OCI-LY1 (cell line): ENCODE measurements around the gene EPB41L2.

Experiments
- H2AFZ ChIP-seq: fragments of 200-600 bp; sonication (generic), shearing (Covaris generic); 2 replicates; pipeline ENCODE4 v1.6.0; 2014; ENCODE audit warnings: antibody characterized with exemption, mild to moderate bottlenecking, low read length
- H3F3A ChIP-seq: fragments of 200-600 bp; sonication (generic), shearing (Covaris generic); 2 replicates; pipeline ENCODE4 v1.6.0; 2014; ENCODE audit warnings: mild to moderate bottlenecking, antibody characterized with exemption, low read length, moderate library complexity; ENCODE audit not compliant: insufficient read depth
- H3K27ac ChIP-seq: fragments of 200-600 bp; sonication (generic); 2 replicates; pipeline ENCODE4 v1.5.1; 2014; ENCODE audit warnings: low read length, mixed run types, mild to moderate bottlenecking, low read depth; ENCODE audit not compliant: poor library complexity, severe bottlenecking
- H3K27me3 ChIP-seq: fragments of 200-600 bp; sonication (generic); 2 replicates; pipeline ENCODE4 v1.6.0; 2014; ENCODE audit warnings: antibody characterized with exemption, mild to moderate bottlenecking, low read length, moderate library complexity; ENCODE audit not compliant: insufficient read depth
- H3K36me3 ChIP-seq: fragments of 200-600 bp; sonication (generic); 2 replicates; pipeline ENCODE4 v1.6.1; 2014; ENCODE audit warnings: mild to moderate bottlenecking, antibody characterized with exemption, low read length, moderate library complexity, mixed read lengths; ENCODE audit not compliant: insufficient read depth
- H3K4me1 ChIP-seq: fragments of 200-600 bp; sonication (generic); 2 replicates; pipeline ENCODE4 v1.5.1; 2014; ENCODE audit warnings: mild to moderate bottlenecking, low read length, moderate library complexity; ENCODE audit not compliant: insufficient read depth, severe bottlenecking
- H3K4me2 ChIP-seq: fragments of 200-600 bp; sonication (generic), shearing (Covaris generic); 2 replicates; pipeline ENCODE4 v1.6.1; 2014; ENCODE audit warnings: low read length
- H3K4me3 ChIP-seq: fragments of 200-600 bp; sonication (generic); 2 replicates; pipeline ENCODE4 v1.5.1; 2014; ENCODE audit warnings: low read length, low read depth, mild to moderate bottlenecking, mixed read lengths; ENCODE audit not compliant: poor library complexity, severe bottlenecking
- H3K79me2 ChIP-seq: fragments of 200-600 bp; shearing (Covaris generic); 2 replicates; pipeline ENCODE4 v1.6.1; 2016; ENCODE audit warnings: mixed run types, low read length, mixed read lengths; ENCODE audit not compliant: insufficient read depth
- H3K9ac ChIP-seq: fragments of 200-600 bp; sonication (generic), shearing (Covaris generic); 2 replicates; pipeline ENCODE4 v1.6.1; 2014; ENCODE audit warnings: mild to moderate bottlenecking, low read length, mixed read lengths
- H3K9me2 ChIP-seq: fragments of 200-600 bp; sonication (generic), shearing (Covaris generic); 2 replicates; pipeline ENCODE4 v1.6.1; 2014; ENCODE audit warnings: low read depth, mild to moderate bottlenecking, low read length, mixed read lengths
- H3K9me3 ChIP-seq: fragments of 200-600 bp; shearing (Covaris generic); 2 replicates; pipeline ENCODE4 v1.6.1; 2014; ENCODE audit warnings: low read length, mixed read lengths
- H4K20me1 ChIP-seq: fragments of 200-600 bp; sonication (generic), shearing (Covaris generic); 2 replicates; pipeline ENCODE4 v1.6.0; 2016; ENCODE audit warnings: mild to moderate bottlenecking, low read length; ENCODE audit not compliant: insufficient read depth
- EZH2 ChIP-seq: fragments of 200-600 bp; sonication (generic), shearing (Covaris generic); IDR thresholded peaks from 2 replicates; pipeline ENCODE4 v1.8.0; 2017; ENCODE audit warnings: borderline replicate concordance, mixed run types, mild to moderate bottlenecking, antibody characterized with exemption, low read length, moderate library complexity, mixed read lengths
- TF ChIP-seq, protein P1 (sequence below): fragments of 200-600 bp; sonication (generic), shearing (Covaris generic); IDR thresholded peaks from 2 replicates; pipeline ENCODE4 v1.5.1; 2017; ENCODE audit warnings: mild to moderate bottlenecking, antibody characterized with exemption, low read length, moderate library complexity, mixed read lengths

Gene EPB41L2

DNA sequence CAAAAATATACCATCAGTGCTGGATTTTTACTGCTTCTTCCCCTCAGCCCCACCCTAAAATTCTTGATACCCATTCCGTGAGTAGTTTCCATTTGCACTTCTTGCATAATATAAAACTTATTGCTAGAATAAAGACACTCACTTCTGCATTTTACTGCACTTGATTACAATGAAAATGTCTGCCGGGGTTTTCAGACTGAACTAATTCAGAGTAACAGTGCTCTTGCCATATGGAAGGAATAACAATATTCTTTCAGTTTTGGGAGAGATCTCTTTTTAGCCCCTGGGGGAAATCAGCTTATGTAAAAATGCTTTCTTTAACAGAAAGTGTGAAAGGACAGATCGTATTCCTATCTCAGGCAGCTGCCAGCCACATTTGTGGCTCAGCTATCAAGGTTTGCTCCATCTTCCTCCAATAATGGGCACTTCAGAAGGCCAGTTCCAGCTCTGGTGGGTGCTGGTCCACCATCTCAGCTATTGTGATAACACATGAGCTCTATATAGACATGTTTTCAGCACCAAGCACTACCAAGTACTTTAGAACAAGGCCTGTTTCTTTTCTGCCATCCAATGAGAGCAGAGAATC is 226.9 kb downstream of the EPB41L2 start:
- TF ChIP-seq, protein P1, sequence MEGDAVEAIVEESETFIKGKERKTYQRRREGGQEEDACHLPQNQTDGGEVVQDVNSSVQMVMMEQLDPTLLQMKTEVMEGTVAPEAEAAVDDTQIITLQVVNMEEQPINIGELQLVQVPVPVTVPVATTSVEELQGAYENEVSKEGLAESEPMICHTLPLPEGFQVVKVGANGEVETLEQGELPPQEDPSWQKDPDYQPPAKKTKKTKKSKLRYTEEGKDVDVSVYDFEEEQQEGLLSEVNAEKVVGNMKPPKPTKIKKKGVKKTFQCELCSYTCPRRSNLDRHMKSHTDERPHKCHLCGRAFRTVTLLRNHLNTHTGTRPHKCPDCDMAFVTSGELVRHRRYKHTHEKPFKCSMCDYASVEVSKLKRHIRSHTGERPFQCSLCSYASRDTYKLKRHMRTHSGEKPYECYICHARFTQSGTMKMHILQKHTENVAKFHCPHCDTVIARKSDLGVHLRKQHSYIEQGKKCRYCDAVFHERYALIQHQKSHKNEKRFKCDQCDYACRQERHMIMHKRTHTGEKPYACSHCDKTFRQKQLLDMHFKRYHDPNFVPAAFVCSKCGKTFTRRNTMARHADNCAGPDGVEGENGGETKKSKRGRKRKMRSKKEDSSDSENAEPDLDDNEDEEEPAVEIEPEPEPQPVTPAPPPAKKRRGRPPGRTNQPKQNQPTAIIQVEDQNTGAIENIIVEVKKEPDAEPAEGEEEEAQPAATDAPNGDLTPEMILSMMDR = no peak
- no peak for TF ChIP-seq EZH2
- Histone ChIP-seq H3K27me3 (no peaks in the 10 kb centered on the region), H3K4me1 (no peaks in the 10 kb centered on the region), H4K20me1 (no peaks in the 10 kb centered on the region), H3K9me3 (no peaks in the 10 kb centered on the region), H3K9me2 (no peaks in the 10 kb centered on the region), H3K36me3 (no peaks in the 10 kb centered on the region), H3F3A (no peaks in the 10 kb centered on the region), H2AFZ (no peak overlapping the region), H3K4me3 (no peak overlapping the region), H3K79me2 (no peaks in the 10 kb centered on the region), H3K9ac (no peak overlapping the region), H3K4me2 (no peak overlapping the region), H3K27ac (no peak overlapping the region)

DNA sequence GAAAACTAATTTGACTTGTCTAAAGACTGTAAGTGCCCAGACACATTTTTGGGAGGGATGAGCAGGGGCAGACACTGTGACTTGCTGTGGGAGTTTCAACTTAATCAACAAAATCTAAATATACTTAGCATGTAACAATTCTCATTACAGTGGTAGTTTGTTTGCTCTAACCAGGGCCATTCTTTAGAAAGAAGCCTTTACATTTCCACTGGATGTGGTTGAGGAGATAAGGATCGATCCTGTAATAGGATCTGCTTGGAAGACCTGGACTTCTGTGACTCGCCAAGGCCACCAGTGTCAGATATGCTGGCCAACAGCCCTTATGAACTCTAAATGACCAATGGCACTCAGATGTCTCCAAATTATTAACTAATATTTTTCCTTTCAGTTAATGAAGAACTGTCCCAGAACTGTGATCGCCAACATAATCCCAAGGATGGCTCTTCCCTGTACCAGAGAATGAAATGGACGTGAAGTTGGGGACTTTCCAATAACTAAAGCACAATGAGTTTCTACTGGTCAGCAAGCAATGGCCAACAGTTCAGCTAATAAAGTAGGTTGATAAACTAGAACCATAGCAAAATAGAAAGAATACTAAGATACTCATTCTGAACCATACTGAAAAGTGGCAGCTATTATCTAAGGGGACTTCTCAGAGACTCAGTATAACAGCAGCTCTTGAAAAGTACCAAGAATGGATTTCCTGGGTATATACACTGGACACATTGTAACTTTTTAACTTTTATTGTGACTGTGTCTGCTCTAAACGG is 228.4 kb downstream of the EPB41L2 start:
- Histone ChIP-seq H3K27me3 (no peaks in the 10 kb centered on the region), H3K36me3 (no peaks in the 10 kb centered on the region), H3K9ac (no peak overlapping the region), H2AFZ (no peak overlapping the region), H3K79me2 (no peaks in the 10 kb centered on the region), H3K27ac (no peak overlapping the region), H3K4me1 (no peaks in the 10 kb centered on the region), H3K4me2 (no peak overlapping the region), H3K9me2 (no peaks in the 10 kb centered on the region), H3F3A (no peaks in the 10 kb centered on the region), H3K4me3 (no peak overlapping the region), H4K20me1 (no peaks in the 10 kb centered on the region), H3K9me3 (no peaks in the 10 kb centered on the region)
- TF ChIP-seq, protein P1 = no peak
- TF ChIP-seq EZH2 = no peak

DNA sequence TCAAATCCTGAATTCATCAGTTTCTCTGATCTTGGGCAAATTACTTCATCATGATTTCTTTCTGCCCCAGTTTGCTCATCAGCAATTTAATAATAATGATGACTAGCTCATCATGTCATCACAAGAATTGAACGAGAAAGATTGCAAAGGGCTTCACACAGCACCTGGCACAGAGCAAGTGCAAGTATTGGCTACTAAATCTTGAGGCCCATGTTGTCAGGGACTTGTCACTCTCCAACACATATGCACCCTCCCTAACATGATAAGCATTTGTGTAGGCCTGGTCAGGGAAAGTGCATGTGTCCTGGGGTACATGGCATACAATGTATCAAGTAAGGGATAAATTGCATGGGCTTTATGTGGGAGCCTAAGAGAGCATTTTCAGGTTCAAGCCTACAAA is 229.5 kb downstream of the EPB41L2 start:
- Histone ChIP-seq H3K79me2 (no peaks in the 10 kb centered on the region), H3K27me3 (no peaks in the 10 kb centered on the region), H2AFZ (no peak overlapping the region), H3F3A (no peaks in the 10 kb centered on the region), H3K4me3 (no peak overlapping the region), H3K4me1 (no peaks in the 10 kb centered on the region), H3K27ac (no peak overlapping the region), H3K9me2 (no peaks in the 10 kb centered on the region), H3K36me3 (no peaks in the 10 kb centered on the region), H3K4me2 (no peak overlapping the region), H3K9ac (no peak overlapping the region), H3K9me3 (no peaks in the 10 kb centered on the region), H4K20me1 (no peaks in the 10 kb centered on the region)
- TF ChIP-seq, protein P1 = no peak
- TF ChIP-seq EZH2 = no peak
